GM19395 (cell line): Measurements from ENCODE around the gene FOXC2.

Experiments
- ATAC-seq: cut with Tn5 transposase; IDR thresholded peaks from one replicate; pipeline ENCODE4 v1.9.1; 2021; ENCODE audit warnings: mild to moderate bottlenecking, moderate library complexity; ENCODE audit not compliant: unreplicated experiment

Gene FOXC2

GRCh38 chr16:86532526-86532815 lies 34.2 kb upstream of the FOXC2 start:
- ATAC-seq, result no peak

- no peak for ATAC-seq
These were observed 33.6 kb upstream of the FOXC2 start for GRCh38 chr16:86533076-86533475.

- no peak for ATAC-seq
These were observed 32.8 kb upstream of the FOXC2 start for GRCh38 chr16:86533767-86534351.

GRCh38 chr16:86534779-86535615 lies 31.6 kb upstream of the FOXC2 start:
- no peak for ATAC-seq

- ATAC-seq, result no peak
These were observed 30.0 kb upstream of the FOXC2 start for GRCh38 chr16:86536621-86537020.

- ATAC-seq, result no peak
These were observed 29.1 kb upstream of the FOXC2 start for GRCh38 chr16:86537486-86537885.

GRCh38 chr16:86538196-86538780 lies 28.3 kb upstream of the FOXC2 start:
- no peak for ATAC-seq

GRCh38 chr16:86540894-86541293 lies 25.7 kb upstream of the FOXC2 start:
- no peak for ATAC-seq

GRCh38 chr16:86541560-86541959 lies 25.1 kb upstream of the FOXC2 start:
- no peak for ATAC-seq

GRCh38 chr16:86542756-86543750 lies 23.6 kb upstream of the FOXC2 start:
- no peak for ATAC-seq

- ATAC-seq, result no peak
These were observed 21.1 kb upstream of the FOXC2 start for GRCh38 chr16:86545481-86545880.

GRCh38 chr16:86545954-86546637 lies 20.5 kb upstream of the FOXC2 start:
- no peak for ATAC-seq

- ATAC-seq, result no peak
These were observed 20.0 kb upstream of the FOXC2 start for GRCh38 chr16:86546638-86547013.

GRCh38 chr16:86547286-86547685 lies 19.3 kb upstream of the FOXC2 start:
- no peak for ATAC-seq

GRCh38 chr16:86549076-86549892 lies 17.3 kb upstream of the FOXC2 start:
- no peak for ATAC-seq

- no peak for ATAC-seq
These were observed 16.8 kb upstream of the FOXC2 start for GRCh38 chr16:86549893-86550190.

GRCh38 chr16:86550281-86550680 lies 16.3 kb upstream of the FOXC2 start:
- ATAC-seq, result no peak

GRCh38 chr16:86553356-86553755 lies 13.3 kb upstream of the FOXC2 start:
- no peak for ATAC-seq

- peak; percentile 19 for ATAC-seq
These were observed 12.1 kb upstream of the FOXC2 start for GRCh38 chr16:86554599-86554916.
